Adrenal gland (tissue), 12 donors: ENCODE measurements around the gene ETV5. TPM values are rescaled to one million over a fixed set of nuclear protein-coding genes. Genes with fewer than 3 reads are reported as not detected.

ENCODE experiments used
- DNase-seq, 7 donors: peaks; one replicate each; pipeline ENCODE4 v3.0.0-alpha.2; 2019 to 2020
- H3K27ac ChIP-seq, 5 donors: fragments of 200-600 bp; sonication (generic) in 4 of 5; 1 replicate in 3 of 5; 2 replicates in 2 of 5; pipeline versions ENCODE4 v1.5.1 to v1.8.0; 2016 to 2020; ENCODE audit warnings: mild to moderate bottlenecking in 1 of 5
- H3K27me3 ChIP-seq: fragments of 200-600 bp; 2 replicates; pipeline ENCODE4 v1.8.0; 2021
- H3K36me3 ChIP-seq, 2 donors: fragments of 200-600 bp; replicated peaks in 1 of 2; 1 replicate in 1 of 2; 2 replicates in 1 of 2; pipeline versions ENCODE4 v1.5.1 to v1.8.0; 2018 to 2022
- H3K4me1 ChIP-seq, 2 donors: fragments of 200-600 bp; replicated peaks in 1 of 2; 1 replicate in 1 of 2; 2 replicates in 1 of 2; pipeline versions ENCODE4 v1.5.1 to v1.8.0; 2018 to 2021
- H3K4me3 ChIP-seq, 4 donors: fragments of 200-600 bp; sonication (generic) in 3 of 4; one replicate each; pipeline ENCODE4 v1.5.1; 2016 to 2018
- H3K9me3 ChIP-seq, 3 donors: fragments of 200-600 bp; sonication (generic) in 1 of 3; replicated peaks in 1 of 3; 1 replicate in 2 of 3; 2 replicates in 1 of 3; pipeline versions ENCODE4 v1.5.1 to v1.8.0; 2016 to 2021
- POLR2A ChIP-seq, 2 donors: fragments of 450-650 bp; IDR thresholded peaks; one replicate each; pipeline ENCODE4 v1.6.1; 2017; ENCODE audit warnings: antibody characterized with exemption in 2 of 2, mild to moderate bottlenecking in 2 of 2, moderate library complexity in 1 of 2
- WGBS, 4 donors: extraction: QIAGEN DNeasy Blood & Tissue Kit in 2 of 4; methylation state at CpG; one replicate each; pipeline versions ENCODE4 v1.1.5 to v1.1.7; 2013 to 2017; 5-methylcytosine and 5-hydroxymethylcytosine counted together
- intact Hi-C, 2 donors: fragments of 100-400 bp; cut with DNase I; formaldehyde crosslinking; loops; one replicate each; pipeline versions ENCODE4 v1.14.1 to v1.15.0; 2022 to 2023
- polyA plus RNA-seq, 3 donors: library from polyadenylated mRNA; stranded (reverse); fragments of 200-250 nt in 2 of 3; fragments of 350-450 nt in 1 of 3; fragmentation: Illumina TruSeq in 1 of 3; extraction: RNeasy Lipid Tissue Mini Kit (QIAGEN cat#74804) in 1 of 3; gene quantifications; one replicate each; pipeline ENCODE4 v1.2.3, GENCODE V29; 2013 to 2014
- total RNA-seq, 9 donors: library from RNA; depleted of rRNA in 4 of 9; stranded (reverse); fragments of >200 nt in 4 of 9; fragments of 120-200 nt in 1 of 9; fragmentation: NEBNext Ultra II Directional in 1 of 9; extraction: Animal tissue kit (Norgen Biotek cat#: 25700) in 1 of 9; gene quantifications; one replicate each; pipeline versions ENCODE4 v1.1.0 to v1.2.4, GENCODE V29; 2013 to 2023
- TF ChIP-seq, protein P1 (sequence below), 6 experiments: fragments of 450-650 bp in 4 of 6; fragments of 200-600 bp in 2 of 6; sonication (generic) in 1 of 6; IDR thresholded peaks; 1 replicate in 5 of 6; 2 replicates in 1 of 6; pipeline versions ENCODE4 v1.5.1 to v1.8.0; 2016 to 2021; ENCODE audit warnings: antibody characterized with exemption in 6 of 6, mild to moderate bottlenecking in 2 of 6, moderate library complexity in 1 of 6
- donor health status: healthy with polysubstance abuse.
- donor health status: Bipolar disorder and iron deficiency.
- donor health status: DM: yes; HTN: yes; CAD: no.
- donor health status: DM: no; HTN: no; CAD: no.
- donor health status: DM: no; HTN: no; CAD: no.
- donor health status: DM: yes; HTN: yes; CAD: no.

Gene ETV5
- total and polyA plus RNA-seq, 12 donors, result 17.2 to 114 (median 63.3) TPM

GRCh38 chr3:186073641-186074040 lies 35.2 kb downstream of the ETV5 start:
- H3K9me3 ChIP-seq, result no peaks in the 10 kb centered on the region
- TF ChIP-seq, protein P1, sequence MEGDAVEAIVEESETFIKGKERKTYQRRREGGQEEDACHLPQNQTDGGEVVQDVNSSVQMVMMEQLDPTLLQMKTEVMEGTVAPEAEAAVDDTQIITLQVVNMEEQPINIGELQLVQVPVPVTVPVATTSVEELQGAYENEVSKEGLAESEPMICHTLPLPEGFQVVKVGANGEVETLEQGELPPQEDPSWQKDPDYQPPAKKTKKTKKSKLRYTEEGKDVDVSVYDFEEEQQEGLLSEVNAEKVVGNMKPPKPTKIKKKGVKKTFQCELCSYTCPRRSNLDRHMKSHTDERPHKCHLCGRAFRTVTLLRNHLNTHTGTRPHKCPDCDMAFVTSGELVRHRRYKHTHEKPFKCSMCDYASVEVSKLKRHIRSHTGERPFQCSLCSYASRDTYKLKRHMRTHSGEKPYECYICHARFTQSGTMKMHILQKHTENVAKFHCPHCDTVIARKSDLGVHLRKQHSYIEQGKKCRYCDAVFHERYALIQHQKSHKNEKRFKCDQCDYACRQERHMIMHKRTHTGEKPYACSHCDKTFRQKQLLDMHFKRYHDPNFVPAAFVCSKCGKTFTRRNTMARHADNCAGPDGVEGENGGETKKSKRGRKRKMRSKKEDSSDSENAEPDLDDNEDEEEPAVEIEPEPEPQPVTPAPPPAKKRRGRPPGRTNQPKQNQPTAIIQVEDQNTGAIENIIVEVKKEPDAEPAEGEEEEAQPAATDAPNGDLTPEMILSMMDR (IDR thresholded peaks at IDR 0.05), result no peak
- no peak for TF ChIP-seq POLR2A (IDR thresholded peaks at IDR 0.05)
- H3K4me3 ChIP-seq, result no peak overlapping the region
- H3K27ac ChIP-seq, result no peak overlapping the region
- H3K4me1 ChIP-seq, result peaks cover 5 to 15% of the 10 kb centered on the region in 2 donors
- intact Hi-C loops, result no loop called here
- peaks cover 0 to 9% of the 10 kb centered on the region in 2 donors for H3K36me3 ChIP-seq
- DNase-seq, result no peak
- no peaks in the 10 kb centered on the region for H3K27me3 ChIP-seq

- TF ChIP-seq, protein P1 (IDR thresholded peaks at IDR 0.05), result no peak
- TF ChIP-seq POLR2A (IDR thresholded peaks at IDR 0.05), result no peak
- intact Hi-C loops, result no loop called here
- WGBS, 4 donors, result 17 to 30% (median 22%) methylated on average over 9 of the region's 9 CpGs
- DNase-seq, result no peak
- Histone ChIP-seq H3K4me3 (no peak overlapping the region), H3K4me1 (peaks cover 5 to 24% of the 10 kb centered on the region in 2 donors), H3K27ac (peak overlapping the region in 4 of 5 donors; percentile 14 to 64 (median 37)), H3K9me3 (no peaks in the 10 kb centered on the region), H3K36me3 (peaks cover 0 to 2% of the 10 kb centered on the region in 2 donors), H3K27me3 (no peaks in the 10 kb centered on the region)
Measured at GRCh38 chr3:186070996-186071395, 37.9 kb downstream of the ETV5 start.

GRCh38 chr3:186070550-186070949 lies 38.3 kb downstream of the ETV5 start:
- no peak for TF ChIP-seq POLR2A (IDR thresholded peaks at IDR 0.05)
- TF ChIP-seq, protein P1 (IDR thresholded peaks at IDR 0.05), result no peak
- Histone ChIP-seq H3K9me3 (no peaks in the 10 kb centered on the region), H3K27ac (peak overlapping the region in 4 of 5 donors; percentile 14 to 64 (median 37)), H3K27me3 (no peaks in the 10 kb centered on the region), H3K36me3 (peaks cover 0 to 5% of the 10 kb centered on the region in 2 donors), H3K4me1 (peaks cover 5 to 24% of the 10 kb centered on the region in 2 donors), H3K4me3 (no peak overlapping the region)
- intact Hi-C loops, result no loop called here
- DNase-seq, result no peak
- WGBS, 4 donors, result 11 to 32% (median 25%) methylated on average over 1 of the region's 1 CpG

GRCh38 chr3:186070133-186070532 lies 38.8 kb downstream of the ETV5 start:
- intact Hi-C loops, result no loop called here
- Histone ChIP-seq H3K27ac (peak overlapping the region in 3 of 5 donors; percentile 20 to 64 (median 50)), H3K4me3 (no peak overlapping the region), H3K36me3 (peaks cover 0 to 9% of the 10 kb centered on the region in 2 donors), H3K27me3 (no peaks in the 10 kb centered on the region), H3K4me1 (peaks cover 5 to 24% of the 10 kb centered on the region in 2 donors), H3K9me3 (no peaks in the 10 kb centered on the region)
- TF ChIP-seq, protein P1 (IDR thresholded peaks at IDR 0.05), result no peak
- TF ChIP-seq POLR2A (IDR thresholded peaks at IDR 0.05), result no peak
- DNase-seq, result peak in 2 of 7 donors; percentile 19 to 34
- 56 to 66% (median 60%) methylated on average over 9 of the region's 9 CpGs for WGBS, 4 donors
